NCI-H2196 treated with DMSO at 0.1 percent for 48 hours (cell line): ENCODE results near the gene CPSF4L.

ENCODE experiments used
- DNase-seq: peaks from one replicate; lab custom pipeline; 2025; ENCODE audit not compliant: unreplicated experiment; lab: John Stamatoyannopoulos, UW

CPSF4L gene

DNA sequence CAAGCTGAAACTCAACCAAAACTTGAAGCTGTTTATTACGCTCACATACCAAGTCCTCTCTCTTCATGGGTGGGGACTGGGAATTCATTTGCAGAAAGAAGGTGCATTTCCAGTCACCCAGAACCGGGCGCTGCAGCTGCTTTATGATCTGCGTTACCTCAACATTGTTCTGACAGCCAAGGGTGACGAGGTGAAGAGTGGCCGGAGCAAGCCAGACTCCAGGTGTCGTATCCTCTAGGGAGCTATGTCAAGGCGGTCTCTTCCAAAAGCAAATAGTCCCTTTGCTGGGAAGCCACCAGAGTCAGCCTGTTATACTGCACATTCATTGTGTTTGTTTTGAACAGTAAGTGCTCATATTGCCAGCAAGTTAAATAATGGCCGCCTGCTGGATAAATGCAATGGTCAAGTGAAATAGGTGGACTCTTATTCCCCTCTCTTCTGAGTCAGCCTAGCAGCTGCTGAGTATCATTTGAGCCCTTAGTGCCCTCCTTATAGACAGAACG lies 56.2 kb downstream of the CPSF4L start:
- DNase-seq, result peak; percentile 89

DNA sequence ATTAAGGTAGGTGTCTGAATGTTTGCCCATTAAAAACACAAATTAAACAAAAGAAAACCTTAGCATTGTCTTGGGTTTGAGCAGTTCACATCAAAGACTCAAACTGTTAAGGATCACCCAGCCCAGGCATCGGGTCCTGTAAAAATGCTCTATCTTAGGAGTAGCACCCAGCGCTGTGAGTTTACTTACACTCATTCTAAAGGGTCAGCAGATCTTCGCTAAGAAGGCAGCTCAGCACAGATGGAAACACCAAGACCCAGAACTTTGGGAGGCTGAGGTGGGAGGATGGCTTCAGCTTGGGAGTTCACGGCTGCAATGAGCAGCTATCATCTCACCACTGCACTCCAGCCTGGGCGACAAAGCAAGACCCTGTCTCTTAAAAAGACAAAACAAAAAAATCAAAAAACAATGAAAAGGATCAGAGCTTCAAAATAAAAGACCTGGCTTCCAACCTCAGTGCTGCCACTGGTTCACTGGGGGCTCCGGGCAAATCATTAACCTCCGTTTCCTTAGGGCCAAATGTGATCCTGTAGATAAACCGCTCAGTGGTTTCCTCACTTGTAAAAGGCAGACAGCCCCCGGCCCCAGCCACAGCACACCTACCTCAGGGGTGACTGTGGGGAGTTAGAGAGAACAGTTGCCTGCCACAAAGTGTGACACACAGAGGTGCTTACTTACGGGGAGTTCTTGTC lies 57.7 kb downstream of the CPSF4L start:
- no peak for DNase-seq

GRCh38 chr17:73203135-73203787 lies 58.4 kb downstream of the CPSF4L start:
- peak; percentile 39 for DNase-seq

DNA sequence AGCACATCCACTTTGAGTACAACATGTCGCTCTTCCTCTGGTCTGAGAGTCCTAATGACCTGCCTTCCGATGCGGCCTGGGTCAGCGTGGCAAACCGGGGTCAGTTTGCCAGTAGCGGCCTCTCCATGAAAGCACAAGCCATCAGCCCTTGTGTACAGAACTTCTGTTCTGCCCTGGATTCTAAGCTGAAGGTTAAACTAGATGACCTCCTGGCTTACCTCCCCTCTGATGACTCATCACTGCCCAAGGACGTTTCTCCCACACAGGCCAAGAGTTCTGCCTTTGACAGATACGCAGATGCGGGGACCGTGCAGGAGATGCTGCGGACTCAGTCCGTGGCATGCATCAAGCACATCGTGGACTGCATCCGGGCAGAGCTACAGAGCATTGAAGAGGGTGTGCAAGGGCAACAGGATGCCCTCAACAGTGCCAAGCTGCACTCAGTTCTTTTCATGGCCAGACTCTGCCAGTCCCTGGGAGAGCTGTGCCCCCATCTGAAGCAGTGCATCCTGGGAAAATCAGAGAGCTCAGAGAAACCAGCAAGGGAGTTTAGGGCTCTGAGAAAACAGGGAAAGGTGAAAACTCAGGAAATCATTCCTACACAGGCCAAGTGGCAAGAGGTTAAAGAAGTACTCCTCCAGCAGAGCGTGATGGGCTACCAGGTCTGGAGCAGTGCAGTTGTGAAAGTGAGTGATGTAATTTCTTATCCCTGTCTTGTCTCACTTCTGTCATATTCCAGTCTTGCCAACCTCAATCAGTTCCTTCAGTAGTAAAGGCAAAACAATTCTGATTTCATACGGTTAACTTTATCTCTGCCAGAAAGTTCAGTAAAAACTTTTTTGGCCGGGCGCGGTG lies 60.2 kb downstream of the CPSF4L start:
- no peak for DNase-seq

DNA sequence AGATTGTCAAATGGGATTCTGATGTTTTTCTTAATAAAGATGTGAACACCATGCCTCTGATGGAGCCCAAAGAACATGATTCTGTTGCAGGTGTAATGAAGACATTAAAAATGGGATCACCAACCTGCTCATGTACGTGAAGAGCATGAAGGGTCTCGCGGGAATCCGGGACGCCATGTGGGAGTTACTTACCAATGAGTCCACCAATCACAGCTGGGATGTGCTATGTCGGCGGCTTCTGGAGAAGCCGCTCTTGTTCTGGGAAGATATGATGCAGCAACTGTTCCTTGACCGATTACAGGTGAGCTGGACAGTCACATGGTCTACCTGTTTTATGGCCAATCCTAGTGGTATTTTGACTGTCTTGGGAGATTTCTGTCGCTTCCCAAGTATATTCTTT lies 61.2 kb downstream of the CPSF4L start:
- no peak for DNase-seq

DNA sequence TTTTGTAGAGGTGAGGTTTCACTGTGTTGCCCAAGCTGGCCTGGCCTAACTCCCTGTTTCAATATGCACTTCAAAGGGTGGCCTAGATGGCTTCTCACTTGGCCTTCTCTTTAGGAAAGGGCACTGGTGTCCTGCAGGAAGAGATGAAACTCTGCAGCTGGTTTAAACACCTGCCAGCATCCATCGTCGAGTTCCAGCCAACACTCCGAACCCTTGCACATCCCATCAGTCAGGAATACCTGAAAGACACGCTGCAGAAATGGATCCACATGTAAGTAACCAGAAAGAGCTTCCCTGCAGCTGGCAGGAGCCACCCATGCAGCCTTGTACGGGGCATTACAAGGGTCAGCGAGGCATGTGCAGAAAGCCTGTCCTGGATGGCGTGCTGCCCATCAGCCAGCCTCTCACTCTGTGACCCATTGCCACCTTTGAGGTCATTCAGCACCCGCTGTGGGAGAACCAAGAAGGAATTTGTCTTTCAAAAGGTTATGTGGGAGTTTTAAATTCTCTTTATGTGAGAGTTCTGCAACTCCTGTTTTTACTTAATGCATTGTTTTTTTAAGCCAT lies 61.8 kb downstream of the CPSF4L start:
- DNase-seq, result no peak

- DNase-seq, result no peak
These were observed 62.8 kb downstream of the CPSF4L start for GRCh38 chr17:73198930-73199260.
